ENCODE results near the gene METTL27.

- TF ChIP-seq, protein P1, sequence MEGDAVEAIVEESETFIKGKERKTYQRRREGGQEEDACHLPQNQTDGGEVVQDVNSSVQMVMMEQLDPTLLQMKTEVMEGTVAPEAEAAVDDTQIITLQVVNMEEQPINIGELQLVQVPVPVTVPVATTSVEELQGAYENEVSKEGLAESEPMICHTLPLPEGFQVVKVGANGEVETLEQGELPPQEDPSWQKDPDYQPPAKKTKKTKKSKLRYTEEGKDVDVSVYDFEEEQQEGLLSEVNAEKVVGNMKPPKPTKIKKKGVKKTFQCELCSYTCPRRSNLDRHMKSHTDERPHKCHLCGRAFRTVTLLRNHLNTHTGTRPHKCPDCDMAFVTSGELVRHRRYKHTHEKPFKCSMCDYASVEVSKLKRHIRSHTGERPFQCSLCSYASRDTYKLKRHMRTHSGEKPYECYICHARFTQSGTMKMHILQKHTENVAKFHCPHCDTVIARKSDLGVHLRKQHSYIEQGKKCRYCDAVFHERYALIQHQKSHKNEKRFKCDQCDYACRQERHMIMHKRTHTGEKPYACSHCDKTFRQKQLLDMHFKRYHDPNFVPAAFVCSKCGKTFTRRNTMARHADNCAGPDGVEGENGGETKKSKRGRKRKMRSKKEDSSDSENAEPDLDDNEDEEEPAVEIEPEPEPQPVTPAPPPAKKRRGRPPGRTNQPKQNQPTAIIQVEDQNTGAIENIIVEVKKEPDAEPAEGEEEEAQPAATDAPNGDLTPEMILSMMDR (IDR thresholded peaks at IDR 0.05), result no peak
- no peak for TF ChIP-seq EP300 (IDR thresholded peaks at IDR 0.05; ENCODE audit: low read depth)
These were observed at the start of gene METTL27 for GRCh38 chr7:73842067-73842976.

Data from transverse colon (tissue), 3 donors.